ENCODE data around the gene PLEKHH1.

The PLEKHH1 gene

DNA sequence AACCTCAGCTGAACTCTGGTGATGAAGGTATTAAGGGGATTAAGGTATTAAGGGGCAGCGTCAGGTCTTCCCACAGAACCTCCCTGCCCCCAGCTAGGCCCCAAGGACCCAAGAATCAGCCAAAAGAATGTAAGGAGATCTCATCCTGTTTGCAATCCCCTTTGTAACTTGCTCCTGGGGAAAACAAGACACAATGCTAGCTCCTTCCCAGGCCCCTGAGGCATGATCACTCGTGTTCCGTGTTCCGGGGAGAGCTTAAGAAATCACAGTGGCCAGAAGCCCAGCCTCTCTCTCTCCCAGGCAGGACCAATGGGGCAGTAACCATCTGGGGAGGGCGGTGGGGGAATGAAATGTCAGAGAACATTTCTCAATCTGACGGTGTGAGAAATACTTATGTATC is 33.8 kb downstream of the PLEKHH1 start:
- no peak for DNase-seq (ENCODE audit: low read depth in 2 of 2)

DNA sequence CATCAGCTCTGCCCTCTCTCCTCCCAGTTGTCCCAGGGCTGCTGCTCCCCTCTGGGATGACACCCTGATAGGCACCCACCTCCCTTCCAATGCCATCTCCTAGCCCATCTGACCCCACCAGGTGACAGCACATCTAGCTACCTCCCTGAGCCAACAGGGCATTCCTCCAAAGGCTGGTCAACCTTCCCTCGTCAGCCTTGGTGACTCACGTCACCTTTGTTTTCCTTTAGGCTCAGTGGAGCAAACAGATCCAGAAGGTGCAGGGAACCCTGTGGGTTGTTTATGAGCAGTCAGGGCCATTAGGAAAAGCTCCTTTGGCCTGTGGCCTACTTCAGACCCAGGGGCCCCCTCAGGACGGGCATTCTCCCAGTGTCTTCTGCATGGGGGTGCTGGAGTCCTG is 34.6 kb downstream of the PLEKHH1 start:
- DNase-seq (ENCODE audit: low read depth in 2 of 2), result no peak

DNA sequence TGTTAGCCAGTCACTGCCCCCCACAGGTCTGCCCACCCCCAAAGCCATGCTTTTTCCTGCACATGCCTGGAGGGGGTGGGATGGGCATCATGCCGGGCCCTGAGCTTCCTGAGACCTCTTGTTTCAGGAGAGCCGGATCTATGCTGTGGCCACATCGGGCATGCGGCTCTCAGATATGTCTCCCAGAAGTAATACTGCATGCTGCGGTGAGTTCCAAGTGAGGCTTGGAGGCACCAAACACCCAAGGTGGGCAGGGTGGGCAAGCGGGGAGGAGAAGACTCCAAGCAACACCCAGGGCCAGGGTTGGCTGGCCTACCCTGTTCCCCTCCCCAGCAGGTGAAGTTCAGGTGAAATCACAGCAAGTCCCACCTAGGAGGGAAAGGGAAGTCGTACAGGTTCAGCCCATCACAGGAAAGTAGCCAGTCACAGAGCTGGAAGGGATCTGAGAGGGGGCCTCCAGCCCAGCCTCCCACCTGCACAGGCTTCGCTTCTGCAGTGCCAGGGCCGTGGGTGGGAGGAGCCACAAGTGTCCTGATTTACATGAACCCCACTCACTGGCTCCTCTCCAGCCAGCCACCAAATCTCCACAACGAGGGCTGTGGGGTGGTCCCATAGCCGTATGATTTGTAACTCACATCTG is 36.0 kb downstream of the PLEKHH1 start:
- no peak for DNase-seq (ENCODE audit: low read depth in 2 of 2)

DNA sequence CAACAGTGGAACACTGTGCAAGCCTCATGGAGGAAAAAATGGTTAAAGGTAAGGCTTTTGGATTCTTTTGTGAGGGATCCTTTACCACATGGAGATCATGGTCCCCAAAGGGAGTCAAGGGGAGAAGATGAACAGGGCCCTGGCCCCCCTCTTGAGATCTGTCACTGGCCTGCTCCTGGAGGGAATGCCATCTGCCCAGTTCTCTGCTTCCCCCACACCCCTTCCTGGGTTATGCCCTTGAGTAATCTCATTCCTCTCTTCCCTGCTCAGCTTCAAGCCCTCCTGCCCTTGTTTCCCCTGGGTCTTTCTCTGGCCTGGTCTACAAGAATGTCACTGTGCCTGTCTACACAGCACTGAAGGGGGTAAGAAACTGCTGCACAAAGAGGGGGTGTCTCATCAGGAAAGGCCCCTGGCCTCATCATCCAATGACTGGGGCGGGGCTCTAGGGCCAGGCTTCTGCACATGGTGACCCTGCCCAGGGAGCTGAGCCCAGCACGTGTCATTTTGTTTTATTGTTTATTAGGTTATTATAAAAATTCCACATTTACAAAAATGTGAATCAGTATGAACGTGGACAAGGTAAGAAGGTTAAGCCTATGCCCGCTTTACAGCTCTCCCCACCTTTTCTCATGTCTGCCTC is 36.7 kb downstream of the PLEKHH1 start:
- no peak for DNase-seq (ENCODE audit: low read depth in 2 of 2)

DNA sequence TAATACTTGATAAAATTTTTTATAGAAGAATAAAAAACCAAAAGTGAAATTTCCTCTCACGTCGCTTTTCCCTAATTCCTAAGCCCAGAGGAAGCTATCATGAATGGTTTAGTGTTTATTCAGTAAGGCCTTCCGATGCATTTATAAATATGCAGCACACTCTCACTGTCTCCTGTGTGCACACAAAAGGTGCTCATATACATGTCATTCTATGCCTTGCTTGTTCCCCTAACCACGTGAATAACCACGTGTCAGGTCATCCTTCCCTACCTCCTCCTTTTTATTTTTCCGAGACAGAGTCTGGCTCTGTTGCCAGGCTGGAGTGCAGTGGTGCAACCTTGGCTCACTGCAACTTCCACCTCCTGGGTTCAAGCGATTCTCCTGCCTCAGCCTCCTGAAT is 37.4 kb downstream of the PLEKHH1 start:
- DNase-seq (ENCODE audit: low read depth in 2 of 2), result no peak

DNA sequence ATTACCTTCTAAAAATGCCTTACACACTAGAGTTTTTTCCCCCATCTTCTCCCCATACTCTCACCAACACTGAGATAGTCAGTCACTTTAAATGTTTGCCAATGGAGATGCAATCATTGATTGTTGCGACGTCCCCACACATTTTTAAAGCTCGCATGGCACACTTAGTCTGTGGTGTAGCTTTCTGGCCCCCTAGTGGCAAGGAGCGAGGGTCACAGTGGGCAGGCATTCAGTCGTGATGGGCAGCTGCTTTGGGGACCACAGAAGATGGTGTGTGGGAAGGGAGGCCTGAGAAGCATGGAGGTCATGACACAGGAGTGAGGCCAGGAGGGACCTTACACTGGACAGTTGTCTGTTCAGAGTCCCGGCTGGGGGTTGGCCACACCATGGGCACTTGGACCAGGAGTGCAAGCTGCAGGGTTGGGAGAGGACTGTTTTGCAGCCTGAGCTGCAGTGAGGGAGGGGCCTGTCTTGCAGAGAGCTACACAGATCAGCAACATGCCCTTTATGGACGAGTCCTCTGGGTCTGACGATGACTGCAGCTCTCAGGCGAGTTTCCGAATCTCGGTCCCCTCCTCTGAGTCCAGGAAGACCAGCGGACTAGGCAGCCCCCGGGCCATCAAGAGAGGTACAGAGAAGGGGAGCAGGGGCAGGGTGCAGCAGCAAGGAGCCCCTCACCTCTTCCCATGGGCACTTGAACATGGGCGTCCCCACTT is 38.3 kb downstream of the PLEKHH1 start:
- peak; percentile 37 to 46 for DNase-seq (ENCODE audit: low read depth in 2 of 2)

DNA sequence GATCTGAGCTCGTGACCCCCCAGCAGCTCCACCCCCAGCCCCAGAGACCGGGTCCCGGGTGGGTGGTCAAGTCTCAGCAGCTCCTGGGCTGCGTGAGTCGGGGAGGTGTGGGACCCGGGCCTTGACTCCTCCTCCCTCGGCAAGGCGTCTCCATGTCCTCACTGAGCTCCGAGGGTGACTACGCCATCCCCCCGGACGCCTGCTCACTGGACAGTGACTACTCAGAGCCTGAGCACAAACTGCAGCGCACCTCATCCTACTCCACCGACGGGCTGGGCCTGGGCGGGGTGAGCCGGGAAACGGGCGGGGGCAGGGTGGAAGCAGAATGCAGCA is 38.9 kb downstream of the PLEKHH1 start:
- DNase-seq (ENCODE audit: low read depth in 2 of 2), result no peak

DNA sequence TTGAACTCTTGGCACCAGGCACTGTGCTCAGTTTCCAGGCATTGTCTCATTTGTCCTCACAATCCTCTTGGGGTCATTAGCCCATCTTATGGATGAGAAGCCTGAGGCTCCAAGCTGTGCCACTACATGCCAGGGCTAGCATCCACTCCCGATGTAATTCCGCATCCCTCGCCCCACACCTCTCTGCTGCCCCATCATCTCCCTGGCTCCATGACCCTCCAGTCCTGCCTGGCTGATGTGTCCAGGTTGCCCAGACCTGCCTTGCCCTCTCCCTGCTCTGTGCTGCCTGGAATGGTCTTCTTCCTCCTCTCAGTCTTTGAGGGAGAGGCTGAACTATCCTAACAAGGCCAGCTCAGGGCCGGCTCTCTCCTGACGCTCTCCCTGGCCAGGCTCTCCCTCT is 39.5 kb downstream of the PLEKHH1 start:
- no peak for DNase-seq (ENCODE audit: low read depth in 2 of 2)

DNA sequence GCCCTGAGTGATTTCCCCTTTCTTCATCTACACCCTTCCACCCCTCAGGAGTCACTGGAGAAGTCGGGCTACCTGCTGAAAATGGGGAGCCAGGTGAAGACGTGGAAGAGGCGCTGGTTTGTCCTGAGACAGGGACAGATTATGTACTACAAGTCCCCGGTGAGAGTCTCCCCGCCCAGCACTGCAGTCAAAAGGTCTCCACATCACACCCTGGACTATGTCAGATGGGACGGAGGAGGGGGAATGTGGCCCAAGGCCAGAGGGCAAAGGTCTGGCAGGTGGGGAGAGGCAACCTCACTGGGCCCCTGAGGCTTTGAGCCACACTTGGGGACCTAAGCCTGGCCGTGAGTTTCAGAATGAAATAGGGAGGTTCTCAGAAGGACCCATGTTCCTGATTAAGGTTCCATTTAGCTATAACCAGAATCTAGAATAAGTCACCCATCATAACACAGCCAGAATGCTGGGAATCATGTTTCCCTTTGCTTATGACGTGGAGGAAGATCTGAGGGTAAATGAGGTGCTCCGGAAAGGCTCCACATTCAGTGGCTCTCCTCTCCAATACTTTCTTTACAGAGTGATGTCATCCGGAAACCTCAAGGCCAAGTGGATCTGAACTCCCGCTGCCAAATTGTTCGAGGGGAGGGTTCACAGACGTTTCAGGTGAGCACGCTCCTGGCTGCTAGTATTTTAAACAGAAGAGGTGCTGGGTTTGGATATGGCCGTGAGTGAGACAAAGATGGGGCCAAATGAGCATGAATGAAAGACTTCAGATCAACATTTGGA is 40.3 kb downstream of the PLEKHH1 start:
- DNase-seq (ENCODE audit: low read depth in 2 of 2), result no peak

DNA sequence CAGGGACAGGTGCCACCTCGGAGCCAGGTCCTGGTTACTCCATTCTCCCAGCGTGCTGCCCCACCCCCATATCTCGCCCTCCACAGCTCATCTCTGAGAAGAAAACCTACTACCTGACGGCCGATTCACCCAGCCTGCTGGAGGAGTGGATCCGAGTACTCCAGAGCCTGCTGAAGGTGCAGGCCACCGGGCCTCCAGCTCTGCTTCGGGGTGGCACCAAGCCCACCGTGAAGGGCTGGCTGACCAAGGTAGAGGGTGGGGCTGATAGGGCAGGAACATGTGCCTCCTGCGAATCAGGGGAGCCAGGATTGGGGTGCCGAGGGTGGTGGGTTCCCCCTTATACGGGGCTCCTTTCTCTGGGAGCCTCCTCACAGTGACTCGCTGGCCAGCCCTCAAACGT is 41.1 kb downstream of the PLEKHH1 start:
- DNase-seq (ENCODE audit: low read depth in 2 of 2), result no peak

DNA sequence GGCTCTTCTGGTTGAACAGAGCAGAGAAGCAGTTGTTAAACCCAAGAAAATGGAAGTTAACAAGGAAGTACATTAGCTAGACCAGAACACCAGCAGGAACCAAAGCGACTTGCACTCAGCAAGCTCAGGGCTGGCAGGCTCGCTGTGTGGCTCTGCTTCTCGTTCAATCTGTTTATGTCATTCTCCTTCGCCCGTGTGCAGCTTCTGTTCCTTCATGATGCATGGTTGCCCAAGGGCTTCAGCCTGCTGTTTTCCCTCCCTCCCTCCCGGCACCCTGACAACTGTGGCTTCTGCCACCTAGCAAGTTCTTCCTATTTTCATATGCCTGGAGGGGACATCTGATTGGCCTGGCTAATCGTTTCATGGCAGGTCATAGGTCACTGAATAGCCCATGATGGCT is 41.7 kb downstream of the PLEKHH1 start:
- no peak for DNase-seq (ENCODE audit: low read depth in 2 of 2)

DNA sequence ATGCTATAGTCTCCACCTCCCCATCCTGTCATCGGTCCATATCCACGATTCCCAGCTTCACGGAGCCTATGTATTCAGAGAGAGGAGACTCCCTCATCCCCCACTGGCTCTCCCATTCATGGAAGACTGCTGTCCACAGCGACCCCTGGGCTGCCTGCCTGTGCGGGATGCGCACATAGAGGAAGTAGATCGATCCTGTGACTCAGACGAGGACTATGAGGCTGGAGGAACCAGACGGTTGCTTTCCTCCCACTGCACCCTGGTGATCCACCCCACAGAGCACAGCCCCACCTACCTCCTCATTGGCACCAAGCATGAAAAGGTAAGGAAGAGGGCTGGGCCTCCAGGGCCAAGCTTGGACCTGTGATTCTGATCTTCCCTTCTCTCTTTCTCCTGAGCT is 42.6 kb downstream of the PLEKHH1 start:
- DNase-seq (ENCODE audit: low read depth in 2 of 2), result no peak

DNA sequence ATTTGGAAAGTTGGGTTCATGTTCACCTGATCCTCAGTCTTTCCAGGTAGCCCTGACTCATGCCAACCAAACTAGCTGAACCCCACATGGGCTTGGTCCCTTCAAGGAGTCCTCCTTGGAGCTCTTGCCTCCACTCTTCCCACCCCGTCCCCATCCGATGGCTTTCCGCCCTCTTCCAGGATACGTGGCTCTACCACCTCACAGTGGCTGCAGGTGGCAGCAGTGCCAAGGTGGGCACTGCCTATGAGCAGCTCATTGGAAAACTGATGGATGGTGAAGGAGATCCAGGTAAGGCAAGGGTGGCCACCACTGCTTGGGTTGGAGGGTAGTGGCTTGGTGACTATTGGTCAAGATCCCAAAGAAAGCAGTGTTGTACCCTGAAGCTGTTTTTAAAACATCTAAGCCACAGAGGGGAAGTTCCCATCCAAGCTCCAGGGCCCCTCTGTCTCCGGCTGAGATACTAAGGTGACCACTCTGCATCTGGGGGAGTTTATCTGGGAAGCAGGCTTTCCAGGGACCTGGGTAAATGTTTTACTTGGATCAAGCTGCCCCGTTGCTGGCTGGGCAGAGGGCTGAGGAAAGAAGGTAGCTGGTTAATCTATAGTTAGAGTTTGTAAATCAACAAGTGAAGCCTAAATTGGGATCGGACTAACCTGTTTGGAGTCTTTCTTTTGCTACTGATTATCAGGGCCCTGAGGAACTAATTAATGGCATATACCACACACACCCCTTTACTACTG is 43.3 kb downstream of the PLEKHH1 start:
- no peak for DNase-seq (ENCODE audit: low read depth in 2 of 2)

DNA sequence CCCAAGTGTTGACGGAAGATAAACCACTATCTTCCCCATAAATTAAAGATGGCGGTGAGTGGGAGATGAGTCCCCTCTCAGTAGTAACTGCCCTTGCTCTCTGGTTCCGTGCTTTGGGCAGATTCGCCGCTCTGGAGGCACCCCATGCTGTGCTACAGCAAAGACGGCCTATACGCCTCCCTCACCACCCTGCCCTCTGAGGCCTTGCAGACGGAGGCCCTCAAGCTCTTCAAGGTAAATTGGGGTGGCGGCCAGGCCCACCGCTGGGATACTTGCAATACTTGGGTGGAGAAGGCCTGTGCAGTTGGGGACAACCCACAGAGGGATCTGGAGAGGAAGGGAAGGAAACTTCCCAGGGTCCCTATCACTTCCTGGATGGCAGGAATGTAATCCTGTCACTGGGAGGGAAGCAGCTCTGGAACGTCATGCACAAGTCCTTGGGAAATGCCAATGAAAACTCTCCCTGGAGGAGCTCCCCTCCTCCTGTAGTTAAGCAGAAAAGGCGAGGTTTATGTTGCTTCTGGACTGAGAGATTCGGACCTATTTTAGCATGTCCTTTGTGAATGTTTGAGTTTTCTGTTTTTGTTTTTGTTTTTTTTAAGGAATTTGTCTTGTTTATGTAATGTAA is 44.2 kb downstream of the PLEKHH1 start:
- DNase-seq (ENCODE audit: low read depth in 2 of 2), result no peak

DNA sequence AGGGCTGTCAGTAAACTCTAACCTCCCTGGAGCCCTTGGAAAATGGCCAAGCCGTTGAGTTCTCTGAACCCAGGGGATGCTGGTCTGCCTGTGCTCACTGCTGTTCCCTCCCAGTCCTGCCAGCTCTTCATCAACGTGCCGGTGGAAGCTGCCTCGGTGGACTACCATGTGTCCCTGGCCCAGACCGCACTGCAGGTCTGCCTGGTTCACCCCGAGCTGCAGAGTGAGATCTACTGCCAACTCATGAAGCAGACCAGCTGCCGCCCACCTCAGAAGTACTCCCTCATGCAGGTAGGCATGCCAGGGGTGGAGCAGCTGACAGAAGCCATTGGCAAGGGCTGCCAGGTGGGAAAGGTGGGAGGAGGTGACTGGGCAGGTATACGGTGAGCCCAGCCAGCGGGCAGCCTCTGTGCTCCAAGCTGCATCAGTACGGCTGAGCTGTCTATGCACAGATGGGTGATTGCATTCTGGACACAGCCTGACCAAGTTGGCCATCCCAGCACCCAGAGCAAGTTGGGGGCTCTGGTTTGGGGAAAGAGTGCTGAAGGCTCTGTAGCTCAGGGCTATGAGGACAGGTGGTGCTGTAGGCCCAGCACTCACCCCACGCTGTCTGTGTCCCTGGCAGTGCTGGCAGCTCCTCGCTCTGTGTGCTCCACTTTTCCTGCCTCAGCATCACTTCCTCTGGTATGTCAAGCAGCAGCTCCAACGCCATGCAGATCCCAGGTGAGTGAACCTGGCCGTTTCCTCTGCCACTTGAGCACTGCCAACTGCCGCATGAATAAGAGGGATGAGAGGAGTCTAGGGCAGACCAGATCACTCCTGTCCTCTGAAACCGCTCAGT is 45.0 kb downstream of the PLEKHH1 start:
- no peak for DNase-seq (ENCODE audit: low read depth in 2 of 2)

DNA sequence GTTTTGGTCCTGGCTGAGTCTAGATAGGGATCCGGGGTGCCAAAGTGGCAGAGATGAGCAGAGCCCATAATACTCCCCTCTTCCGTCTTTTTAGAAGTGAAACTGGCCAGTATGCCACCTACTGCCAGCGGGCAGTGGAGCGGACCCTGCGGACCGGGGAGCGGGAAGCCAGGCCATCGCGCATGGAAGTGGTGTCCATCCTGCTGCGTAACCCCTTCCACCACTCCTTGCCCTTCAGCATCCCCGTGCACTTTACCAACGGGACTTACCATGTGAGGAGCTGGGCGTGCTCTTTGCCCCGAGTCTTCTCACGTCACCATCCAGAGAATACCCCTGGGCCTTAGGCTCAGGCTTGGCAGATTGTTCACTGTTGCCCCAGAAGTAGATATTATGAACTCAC is 46.0 kb downstream of the PLEKHH1 start:
- DNase-seq (ENCODE audit: low read depth in 2 of 2), result no peak

DNA sequence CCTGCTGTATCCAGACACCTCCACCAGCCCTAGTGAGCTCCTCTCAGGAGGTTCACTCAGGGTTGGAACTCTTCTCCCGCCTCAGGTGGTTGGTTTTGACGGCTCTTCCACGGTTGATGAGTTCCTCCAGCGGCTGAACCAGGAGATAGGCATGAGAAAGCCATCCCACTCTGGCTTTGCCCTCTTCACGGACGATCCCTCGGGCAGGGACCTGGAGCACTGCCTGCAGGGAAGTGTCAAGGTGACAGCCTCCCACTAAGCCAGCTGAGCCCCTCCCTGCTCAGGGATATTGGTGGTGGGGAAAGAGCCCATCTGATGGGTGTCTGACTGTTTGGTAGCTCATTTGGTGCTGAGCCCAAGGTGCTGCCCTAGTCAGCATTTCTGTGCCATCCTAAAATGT is 46.5 kb downstream of the PLEKHH1 start:
- no peak for DNase-seq (ENCODE audit: low read depth in 2 of 2)

DNA sequence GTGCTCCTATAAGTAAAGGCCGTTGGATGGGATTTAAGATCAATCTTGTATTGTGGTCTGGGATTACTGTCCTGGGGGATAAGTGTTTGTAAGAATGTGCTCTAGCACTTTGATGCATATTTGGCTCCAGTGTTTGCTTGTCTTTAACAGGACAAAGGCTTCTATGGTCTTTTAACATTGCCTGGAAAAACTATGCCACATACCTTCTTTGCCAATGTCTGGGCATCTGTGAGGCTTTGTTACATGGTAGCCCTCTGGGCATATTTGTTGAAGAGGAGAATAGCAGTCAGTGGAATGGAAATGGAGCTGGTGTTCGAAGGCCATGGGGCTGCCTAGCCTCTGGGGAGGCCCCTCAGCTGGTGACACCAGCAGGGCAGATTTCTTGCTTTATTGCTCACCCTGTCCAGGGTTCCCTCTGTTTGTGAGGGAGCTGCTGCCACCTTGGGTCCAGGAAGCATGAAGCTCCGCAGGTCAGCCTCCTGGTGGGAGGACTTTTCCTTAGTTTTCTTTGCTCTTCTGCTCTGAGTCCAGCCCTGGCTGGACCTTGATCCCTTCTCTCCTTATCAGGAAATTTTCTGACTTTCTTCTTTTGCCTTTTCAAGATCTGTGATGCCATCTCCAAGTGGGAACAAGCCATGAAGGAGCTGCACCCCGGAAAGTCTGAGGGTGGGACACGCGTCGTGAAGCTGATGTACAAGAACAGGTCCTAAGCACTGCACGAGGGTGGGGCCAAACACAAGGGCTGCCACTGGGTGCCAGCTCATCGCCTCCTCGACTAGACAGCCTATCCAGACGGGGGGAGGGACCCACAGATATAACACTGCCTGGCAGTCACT is 47.5 kb downstream of the PLEKHH1 start:
- no peak for DNase-seq (ENCODE audit: low read depth in 2 of 2)

DNA sequence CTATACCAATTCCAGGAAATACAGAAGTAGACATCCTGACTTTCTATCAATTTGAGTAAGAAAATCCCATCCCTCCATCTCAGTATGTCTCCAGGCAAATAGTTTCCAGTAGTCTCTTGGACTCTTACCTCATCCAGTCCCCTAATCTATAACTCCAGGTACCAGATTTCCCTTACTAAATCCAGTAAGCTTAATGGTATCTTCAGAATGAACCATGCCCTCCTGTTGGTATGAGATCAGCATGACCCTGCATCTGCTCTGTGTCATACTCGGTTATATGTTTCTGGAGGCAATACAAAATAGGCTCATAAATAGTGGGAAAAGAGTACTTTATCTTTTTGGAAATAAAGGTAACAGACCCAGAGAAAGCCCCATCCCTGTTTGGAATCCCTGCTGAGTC is 48.6 kb downstream of the PLEKHH1 start:
- DNase-seq (ENCODE audit: low read depth in 2 of 2), result no peak

DNA sequence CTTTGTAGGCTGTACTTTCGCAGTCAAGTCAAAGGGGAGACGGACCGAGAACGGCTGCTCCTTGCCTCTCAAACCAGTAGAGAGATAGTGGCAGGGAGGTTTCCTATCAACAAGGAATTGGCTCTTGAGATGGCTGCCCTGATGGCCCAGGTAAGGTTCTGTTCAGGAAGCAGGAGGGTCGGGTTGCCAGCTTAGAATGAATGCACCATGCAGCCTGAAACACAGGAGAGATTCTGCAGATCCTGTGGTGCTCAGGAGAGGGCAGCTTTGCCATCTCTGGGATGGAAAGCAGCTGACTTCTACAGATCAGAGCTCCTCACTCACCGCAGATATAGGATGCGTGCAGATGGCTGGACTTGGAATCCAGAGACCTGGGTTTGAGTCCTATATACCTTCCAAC is 49.0 kb downstream of the PLEKHH1 start:
- DNase-seq (ENCODE audit: low read depth in 2 of 2), result no peak
